Measurements from ENCODE around the gene TLR2. TPM values are rescaled to one million over a fixed set of nuclear protein-coding genes. Genes with fewer than 3 reads are reported as not detected.

TLR2 gene
- total and polyA plus RNA-seq, 10 of the 15 experiments (the other 5 are each of a cell fraction or from before 2014, with no cell fraction given): under 0.01 to 0.19 (median 0.06) TPM; not detected in 4

DNA sequence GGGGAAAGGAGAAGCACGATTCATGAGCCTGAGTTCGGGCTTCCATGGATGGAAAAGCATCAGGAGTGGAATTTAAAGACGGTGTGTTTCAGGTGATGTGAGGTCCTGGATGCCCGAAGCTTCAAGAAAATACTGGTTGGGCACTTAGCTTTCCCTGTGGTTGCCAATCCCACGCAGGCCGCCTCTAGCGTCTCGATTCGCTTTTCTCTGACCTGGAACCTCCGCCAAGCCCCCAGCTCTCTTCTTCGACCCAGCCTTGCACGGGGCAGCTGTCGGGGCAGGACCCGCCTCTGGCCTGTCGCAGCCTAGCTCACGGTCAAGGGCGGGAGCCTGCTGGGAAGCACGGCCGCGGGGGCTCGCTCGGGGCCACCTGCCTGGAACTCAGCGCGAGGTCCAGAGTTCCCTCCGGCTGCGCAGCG is 308 bp upstream of the TLR2 start:
- no peak for ATAC-seq
- Histone ChIP-seq H3K79me2 (ENCODE audit: control insufficient read depth, insufficient read depth, low read length) (no peaks in the 10 kb centered on the region), H3K27ac (ENCODE audit: control insufficient read depth, insufficient read depth) (no peak overlapping the region), H4K20me1 (ENCODE audit: control insufficient read depth, insufficient read depth) (no peaks in the 10 kb centered on the region; the same call in 1 of the 2 replicates), H3K9me3 (replicated peaks; ENCODE audit: control insufficient read depth, insufficient read depth, low read length) (peaks cover 11% of the 10 kb centered on the region), H3K4me3 (peak overlapping the region; percentile 65; the same call in 1 of the 2 replicates), H3K36me3 (ENCODE audit: control insufficient read depth in 2 of 2, insufficient read depth in 2 of 2, low read length in 1 of 2) (no peaks in the 10 kb centered on the region), H3K27me3 (replicated peaks in 1 of 2; ENCODE audit: control insufficient read depth in 2 of 2, insufficient read depth in 2 of 2, low read length in 1 of 2) (peaks cover 6 to 26% of the 10 kb centered on the region in 2 experiments), H3K4me1 (ENCODE audit: control insufficient read depth, insufficient read depth, low read length) (peaks cover 6% of the 10 kb centered on the region; the same call in 1 of the 2 replicates), H2AFZ (ENCODE audit: control insufficient read depth, low read depth, low read length) (peak overlapping the region; percentile 67), H3K4me2 (ENCODE audit: control insufficient read depth, insufficient read depth) (peak overlapping the region; percentile 79), H3K9ac (ENCODE audit: control insufficient read depth, insufficient read depth, low read length) (no peak overlapping the region)
- in situ Hi-C loops (cut with MboI) (no loop called here), intact Hi-C loops (cut with micrococcal nuclease; ENCODE audit: unreplicated experiment) (no loop called here)
- RAD21 ChIA-PET (ENCODE audit: unreplicated experiment): no interaction called here
- CTCF ChIA-PET: no interaction called here
- WGBS (ENCODE audit: insufficient coverage, insufficient replicate concordance, low lambda C conversion rate, missing lambda C conversion rate): 24% methylated on average over 27 of the region's 27 CpGs
- no TSS peak for BruUV-seq (replicated peaks)
- DNase-seq (ENCODE audit: low read depth, low spot score): no peak
- SMC1A ChIA-PET (ENCODE audit: uncharacterized antibody, unreplicated experiment): interaction anchor here (1.3 kb wide), 1 partner anchor 338 kb away, joined by 4 read pairs; no protein-coding TSS in a partner anchor
- POLR2A ChIA-PET: interaction anchor here (0.6 kb wide), 1 partner anchor 51 kb away, joined by 4 read pairs; no protein-coding TSS in a partner anchor
- no peak for FAIRE-seq
- TF ChIP-seq EGR1 (IDR thresholded peaks at IDR 0.05; ENCODE audit: borderline replicate concordance in 1 of 2, low read depth in 2 of 2, low read length in 2 of 2) (no peak), CEBPZ (IDR thresholded peaks at IDR 0.05; ENCODE audit: low read depth, low read length) (no peak), IRF4 (IDR thresholded peaks at IDR 0.05; ENCODE audit: low read depth, low read length) (no peak), ZSCAN29 (IDR thresholded peaks at IDR 0.05) (no peak), USF1 (IDR thresholded peaks at IDR 0.05; ENCODE audit: borderline replicate concordance, extremely low read length, insufficient read depth, low read depth, low read length) (peak; percentile 64), PRDM15 (CRISPR knock-in tag; IDR thresholded peaks at IDR 0.05) (no peak), RELA (IDR thresholded peaks at IDR 0.05; ENCODE audit: borderline replicate concordance, partially characterized antibody) (no peak), BHLHE40 (IDR thresholded peaks at IDR 0.05; ENCODE audit: borderline replicate concordance in 1 of 2, low read depth in 2 of 2, low read length in 1 of 2) (peak in 1 of 2 experiments; percentile 97; a peak in 1 of 4 replicates)
- TF ChIP-seq, protein P1, sequence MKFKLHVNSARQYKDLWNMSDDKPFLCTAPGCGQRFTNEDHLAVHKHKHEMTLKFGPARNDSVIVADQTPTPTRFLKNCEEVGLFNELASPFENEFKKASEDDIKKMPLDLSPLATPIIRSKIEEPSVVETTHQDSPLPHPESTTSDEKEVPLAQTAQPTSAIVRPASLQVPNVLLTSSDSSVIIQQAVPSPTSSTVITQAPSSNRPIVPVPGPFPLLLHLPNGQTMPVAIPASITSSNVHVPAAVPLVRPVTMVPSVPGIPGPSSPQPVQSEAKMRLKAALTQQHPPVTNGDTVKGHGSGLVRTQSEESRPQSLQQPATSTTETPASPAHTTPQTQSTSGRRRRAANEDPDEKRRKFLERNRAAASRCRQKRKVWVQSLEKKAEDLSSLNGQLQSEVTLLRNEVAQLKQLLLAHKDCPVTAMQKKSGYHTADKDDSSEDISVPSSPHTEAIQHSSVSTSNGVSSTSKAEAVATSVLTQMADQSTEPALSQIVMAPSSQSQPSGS (IDR thresholded peaks at IDR 0.05; ENCODE audit: low read length): no peak

Measured in GM12878 (cell line).